ENCODE measurements around the gene RUNX2. TPM values are rescaled to one million over a fixed set of nuclear protein-coding genes. Genes with fewer than 3 reads are reported as not detected.

Gene RUNX2
- total and polyA plus RNA-seq, 4 donors = 0.83 to 2.8 (median 2.0) TPM

DNA sequence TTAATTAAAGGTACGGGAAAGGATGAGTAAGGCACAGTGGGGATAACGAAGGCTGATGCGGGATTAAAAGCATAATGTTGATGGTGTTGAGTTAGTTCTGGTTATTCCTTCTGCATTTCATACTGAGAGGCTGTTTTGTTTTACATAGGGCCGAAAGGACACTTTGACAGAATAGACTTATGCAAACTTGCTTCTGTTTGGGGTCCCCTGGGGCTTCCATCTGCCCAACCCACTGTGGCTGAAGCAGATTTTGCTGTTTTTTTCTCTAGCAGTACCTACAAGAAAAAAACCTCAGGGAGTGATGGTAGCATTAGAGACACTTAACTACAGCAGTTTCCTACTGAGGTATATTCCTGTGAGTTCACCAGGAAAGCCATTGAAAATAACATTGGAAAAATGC, 185.7 kb downstream of the RUNX2 start:
- DNase-seq (ENCODE audit: low read depth in 4 of 6, low spot score in 6 of 6) = peak in 1 of 6 donors; percentile 21
- Histone ChIP-seq H3K4me3 (ENCODE audit: low read depth, low read length) (no peak overlapping the region), H3K27me3 (ENCODE audit: control insufficient read depth, insufficient read depth, low read length) (no peaks in the 10 kb centered on the region), H3K36me3 (ENCODE audit: control insufficient read depth, insufficient read depth, low read length) (no peaks in the 10 kb centered on the region), H3K4me1 (ENCODE audit: control insufficient read depth, insufficient read depth, low read length) (peaks cover 5% of the 10 kb centered on the region), H3K27ac (ENCODE audit: low read depth, low read length) (no peak overlapping the region), H3K9me3 (ENCODE audit: control insufficient read depth, insufficient read depth, low read length) (no peaks in the 10 kb centered on the region)
- 68% methylated on average over 4 of the region's 4 CpGs for WGBS (ENCODE audit: insufficient coverage)

DNA sequence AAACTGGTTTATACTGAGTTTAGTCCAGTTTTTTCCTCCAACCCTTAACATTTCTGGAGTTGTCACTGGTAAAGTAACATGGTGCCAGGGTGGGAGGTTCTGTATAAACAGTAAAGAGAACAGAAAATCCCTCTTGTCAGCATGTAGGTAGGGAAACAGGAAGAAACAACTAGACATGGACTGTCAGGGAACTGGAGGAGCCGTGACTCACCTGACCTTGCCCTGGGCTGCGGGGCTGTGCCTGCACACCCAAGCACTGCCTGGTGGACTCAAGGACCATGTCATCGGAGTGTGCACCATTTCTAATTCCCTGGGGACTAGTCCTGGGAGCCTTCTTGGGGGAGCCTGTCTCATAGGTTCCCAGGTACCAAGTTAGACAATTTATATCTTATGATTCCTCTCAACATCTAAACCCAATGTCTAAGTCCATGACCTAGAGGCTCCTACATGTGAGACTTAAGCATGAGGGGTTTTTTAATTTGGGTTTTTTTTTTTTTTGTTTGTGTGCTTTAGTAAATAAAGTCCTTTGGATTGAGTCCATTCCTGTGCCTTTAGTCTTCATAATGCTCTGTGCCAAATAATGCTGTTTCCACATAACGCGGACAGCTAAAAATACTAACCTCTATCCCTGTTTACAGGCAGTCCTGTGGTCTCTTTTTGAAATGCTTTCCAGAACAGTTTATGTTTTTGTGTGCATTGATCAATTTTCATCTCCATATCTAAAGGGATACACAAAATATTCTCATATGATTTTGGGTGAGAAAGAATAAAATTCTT, 186.5 kb downstream of the RUNX2 start:
- Histone ChIP-seq H3K27me3 (ENCODE audit: control insufficient read depth, insufficient read depth, low read length) (no peaks in the 10 kb centered on the region), H3K4me1 (ENCODE audit: control insufficient read depth, insufficient read depth, low read length) (peaks cover 5% of the 10 kb centered on the region), H3K9me3 (ENCODE audit: control insufficient read depth, insufficient read depth, low read length) (no peaks in the 10 kb centered on the region), H3K4me3 (ENCODE audit: low read depth, low read length) (no peak overlapping the region), H3K27ac (ENCODE audit: low read depth, low read length) (no peak overlapping the region), H3K36me3 (ENCODE audit: control insufficient read depth, insufficient read depth, low read length) (no peaks in the 10 kb centered on the region)
- DNase-seq (ENCODE audit: low read depth in 4 of 6, low spot score in 6 of 6) = no peak
- 89% methylated on average over 2 of the region's 5 CpGs for WGBS (ENCODE audit: insufficient coverage)

- no CpG with 5 or more reads among the region's 4 CpGs for WGBS (ENCODE audit: insufficient coverage)
- Histone ChIP-seq H3K36me3 (ENCODE audit: control insufficient read depth, insufficient read depth, low read length) (no peaks in the 10 kb centered on the region), H3K9me3 (ENCODE audit: control insufficient read depth, insufficient read depth, low read length) (no peaks in the 10 kb centered on the region), H3K27me3 (ENCODE audit: control insufficient read depth, insufficient read depth, low read length) (no peaks in the 10 kb centered on the region), H3K4me1 (ENCODE audit: control insufficient read depth, insufficient read depth, low read length) (peaks cover 3% of the 10 kb centered on the region), H3K4me3 (ENCODE audit: low read depth, low read length) (no peak overlapping the region), H3K27ac (ENCODE audit: low read depth, low read length) (no peak overlapping the region)
- DNase-seq (ENCODE audit: low read depth in 4 of 6, low spot score in 6 of 6) = no peak
These were observed 190.0 kb downstream of the RUNX2 start for GRCh38 chr6:45518013-45518720.

DNA sequence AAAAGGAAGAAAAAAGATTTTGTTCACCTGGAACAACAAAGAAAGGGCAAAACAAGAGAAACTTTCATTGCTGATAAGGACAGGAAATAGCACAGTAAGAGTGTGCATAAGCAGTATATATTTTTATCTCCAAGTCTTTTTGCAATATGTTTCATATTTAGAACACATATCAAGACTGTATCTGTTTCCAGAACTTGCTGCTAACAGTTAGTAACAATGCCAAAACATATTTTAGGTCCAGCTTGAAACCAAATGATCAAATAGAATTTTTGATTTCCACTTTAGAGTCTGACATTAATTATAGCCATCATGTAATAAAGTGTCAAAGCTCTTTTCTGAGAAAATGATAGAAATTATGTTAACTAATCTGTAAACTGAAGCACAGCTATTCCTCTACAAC, 193.1 kb downstream of the RUNX2 start:
- DNase-seq (ENCODE audit: low read depth in 4 of 6, low spot score in 6 of 6) = peak in 1 of 6 donors; percentile 57
- Histone ChIP-seq H3K27me3 (ENCODE audit: control insufficient read depth, insufficient read depth, low read length) (no peaks in the 10 kb centered on the region), H3K36me3 (ENCODE audit: control insufficient read depth, insufficient read depth, low read length) (no peaks in the 10 kb centered on the region), H3K27ac (ENCODE audit: low read depth, low read length) (no peak overlapping the region), H3K4me3 (ENCODE audit: low read depth, low read length) (no peak overlapping the region), H3K9me3 (ENCODE audit: control insufficient read depth, insufficient read depth, low read length) (no peaks in the 10 kb centered on the region), H3K4me1 (ENCODE audit: control insufficient read depth, insufficient read depth, low read length) (no peaks in the 10 kb centered on the region)

- no peak overlapping the region for H3K4me3 ChIP-seq (ENCODE audit: low read depth, low read length)
- WGBS (ENCODE audit: insufficient coverage) = no CpG with 5 or more reads among the region's 4 CpGs
- no peak for DNase-seq (ENCODE audit: low read depth in 4 of 6, low spot score in 6 of 6)
These were observed 194.4 kb downstream of the RUNX2 start for GRCh38 chr6:45522486-45522885.

GRCh38 chr6:45527210-45527609, 199.1 kb downstream of the RUNX2 start:
- no peak overlapping the region for H3K27ac ChIP-seq (ENCODE audit: low read depth, low read length)
- WGBS (ENCODE audit: insufficient coverage) = no CpG with 5 or more reads among the region's 1 CpG
- no peaks in the 10 kb centered on the region for H3K36me3 ChIP-seq (ENCODE audit: control insufficient read depth, insufficient read depth, low read length)
- no peaks in the 10 kb centered on the region for H3K27me3 ChIP-seq (ENCODE audit: control insufficient read depth, insufficient read depth, low read length)
- DNase-seq (ENCODE audit: low read depth in 4 of 6, low spot score in 6 of 6) = no peak
- H3K9me3 ChIP-seq (ENCODE audit: control insufficient read depth, insufficient read depth, low read length) = no peaks in the 10 kb centered on the region
- no peak overlapping the region for H3K4me3 ChIP-seq (ENCODE audit: low read depth, low read length)
- no peaks in the 10 kb centered on the region for H3K4me1 ChIP-seq (ENCODE audit: control insufficient read depth, insufficient read depth, low read length)

More at GRCh38 chr6:45522486-45522885, 194.4 kb downstream of the RUNX2 start:
- Histone ChIP-seq H3K9me3 (ENCODE audit: control insufficient read depth, insufficient read depth, low read length) (no peaks in the 10 kb centered on the region), H3K27me3 (ENCODE audit: control insufficient read depth, insufficient read depth, low read length) (no peaks in the 10 kb centered on the region), H3K36me3 (ENCODE audit: control insufficient read depth, insufficient read depth, low read length) (no peaks in the 10 kb centered on the region), H3K27ac (ENCODE audit: low read depth, low read length) (no peak overlapping the region), H3K4me1 (ENCODE audit: control insufficient read depth, insufficient read depth, low read length) (no peaks in the 10 kb centered on the region)

DNA sequence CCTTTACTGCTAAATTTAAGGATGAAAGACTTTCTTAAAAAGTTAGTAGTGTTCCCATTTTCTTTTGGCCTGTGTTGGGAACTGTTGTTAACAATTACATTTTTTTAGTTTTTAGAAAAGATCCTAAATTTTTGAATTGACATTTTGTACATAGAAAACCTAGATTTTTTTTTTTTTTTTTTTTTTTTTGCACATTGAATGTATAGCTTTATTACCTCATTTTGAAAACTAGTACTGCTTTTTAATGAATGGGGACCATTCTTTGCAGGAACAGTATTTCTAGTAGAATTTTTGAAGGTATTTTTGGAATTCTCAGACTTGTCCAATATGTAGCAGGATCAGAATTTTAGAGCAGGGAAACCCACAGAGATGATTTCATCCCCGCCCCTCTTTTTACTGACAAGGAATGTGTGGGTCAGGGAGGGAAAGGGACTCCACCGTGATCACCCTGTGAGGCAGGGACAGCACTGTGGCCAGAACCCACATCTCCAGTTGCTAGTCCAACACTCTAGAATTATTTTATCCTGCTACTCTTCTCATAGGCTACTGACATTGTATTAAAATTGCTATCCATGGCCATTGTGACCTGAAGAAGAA, 204.0 kb downstream of the RUNX2 start:
- Histone ChIP-seq H3K27me3 (ENCODE audit: control insufficient read depth, insufficient read depth, low read length) (no peaks in the 10 kb centered on the region), H3K36me3 (ENCODE audit: control insufficient read depth, insufficient read depth, low read length) (no peaks in the 10 kb centered on the region), H3K4me1 (ENCODE audit: control insufficient read depth, insufficient read depth, low read length) (no peaks in the 10 kb centered on the region), H3K4me3 (ENCODE audit: low read depth, low read length) (no peak overlapping the region), H3K9me3 (ENCODE audit: control insufficient read depth, insufficient read depth, low read length) (no peaks in the 10 kb centered on the region), H3K27ac (ENCODE audit: low read depth, low read length) (peak overlapping the region; percentile 30)
- no peak for DNase-seq (ENCODE audit: low read depth in 4 of 6, low spot score in 6 of 6)
- no CpG with 5 or more reads among the region's 2 CpGs for WGBS (ENCODE audit: insufficient coverage)

DNA sequence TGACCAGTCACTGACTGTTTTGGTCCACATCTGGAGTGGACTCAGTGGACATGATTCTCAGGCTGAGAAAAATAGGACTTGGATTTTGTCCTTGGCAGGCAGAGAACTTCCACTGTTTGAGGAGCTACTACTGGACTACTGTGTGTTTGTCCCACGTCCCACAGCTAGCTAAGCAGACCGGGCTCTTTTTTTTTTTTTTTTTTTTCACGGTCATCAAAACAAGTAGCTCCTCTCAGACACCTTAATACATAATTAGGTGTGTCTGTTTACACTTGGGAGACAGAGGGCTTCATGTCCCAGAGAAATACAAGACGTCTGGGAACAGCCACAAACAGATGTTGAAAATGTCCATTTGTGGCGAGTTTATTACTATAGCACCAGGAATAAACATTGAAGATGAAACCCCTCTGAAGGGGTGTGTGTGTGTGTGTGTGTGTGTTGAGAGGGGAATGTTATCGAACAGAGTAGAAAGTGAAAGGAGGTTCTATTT, 204.6 kb downstream of the RUNX2 start:
- no peaks in the 10 kb centered on the region for H3K4me1 ChIP-seq (ENCODE audit: control insufficient read depth, insufficient read depth, low read length)
- no peaks in the 10 kb centered on the region for H3K27me3 ChIP-seq (ENCODE audit: control insufficient read depth, insufficient read depth, low read length)
- peak overlapping the region; percentile 30 for H3K27ac ChIP-seq (ENCODE audit: low read depth, low read length)
- H3K9me3 ChIP-seq (ENCODE audit: control insufficient read depth, insufficient read depth, low read length) = no peaks in the 10 kb centered on the region
- no peak overlapping the region for H3K4me3 ChIP-seq (ENCODE audit: low read depth, low read length)
- 82% methylated on average over 2 of the region's 6 CpGs for WGBS (ENCODE audit: insufficient coverage)
- H3K36me3 ChIP-seq (ENCODE audit: control insufficient read depth, insufficient read depth, low read length) = no peaks in the 10 kb centered on the region
- DNase-seq (ENCODE audit: low read depth in 4 of 6, low spot score in 6 of 6) = peak in 1 of 6 donors; percentile 35

DNA sequence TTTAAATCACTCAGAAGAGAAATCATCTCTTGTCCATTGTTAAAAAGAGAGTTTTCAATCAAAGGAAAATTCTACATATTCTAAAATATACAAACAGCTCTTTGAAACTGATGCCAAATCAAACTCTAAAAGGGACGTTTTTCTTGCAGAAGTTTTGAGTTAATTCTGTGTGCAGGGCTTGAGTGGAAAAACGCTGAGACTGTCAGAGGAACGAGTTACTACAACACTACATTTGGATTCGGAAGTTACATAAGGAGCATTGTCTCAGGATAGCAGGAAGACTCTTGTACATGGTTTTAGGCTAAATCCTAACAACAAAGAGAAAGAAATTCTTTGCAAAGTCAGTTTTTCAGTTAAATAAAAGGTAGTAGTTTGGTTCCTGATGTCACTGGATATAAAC, 205.3 kb downstream of the RUNX2 start:
- no peaks in the 10 kb centered on the region for H3K4me1 ChIP-seq (ENCODE audit: control insufficient read depth, insufficient read depth, low read length)
- DNase-seq (ENCODE audit: low read depth in 4 of 6, low spot score in 6 of 6) = peak in 1 of 6 donors; percentile 42
- H3K27ac ChIP-seq (ENCODE audit: low read depth, low read length) = no peak overlapping the region
- no peaks in the 10 kb centered on the region for H3K36me3 ChIP-seq (ENCODE audit: control insufficient read depth, insufficient read depth, low read length)
- no peaks in the 10 kb centered on the region for H3K27me3 ChIP-seq (ENCODE audit: control insufficient read depth, insufficient read depth, low read length)
- WGBS (ENCODE audit: insufficient coverage) = no CpG with 5 or more reads among the region's 4 CpGs
- no peaks in the 10 kb centered on the region for H3K9me3 ChIP-seq (ENCODE audit: control insufficient read depth, insufficient read depth, low read length)
- no peak overlapping the region for H3K4me3 ChIP-seq (ENCODE audit: low read depth, low read length)
